Activated CD4-positive, alpha-beta T cell treated with anti-CD3 and anti-CD28 coated beads for 36 hours (primary cell): Measurements from ENCODE around the gene FRMD7. TPM values are rescaled to one million over a fixed set of nuclear protein-coding genes. Genes with fewer than 3 reads are reported as not detected.

Source experiments
- ATAC-seq: fragments of 200-7000 bp; cut with Tn5 transposase; one replicate; pipeline ENCODE4 v1.10.0; 2021; ENCODE audit warnings: mild to moderate bottlenecking, moderate library complexity
- CTCF ChIA-PET: fragments of 350-600 bp; sonication (Branson Sonifier 250); formaldehyde crosslinking; loops from one replicate; lab custom pipeline; 2021; ENCODE audit warnings: antibody characterized with exemption; lab: Charles Lee
- POLR2A ChIA-PET: fragments of 350-600 bp; sonication (Branson Sonifier 250); formaldehyde crosslinking; loops from one replicate; lab custom pipeline; 2021; ENCODE audit warnings: antibody characterized with exemption, inconsistent platforms; lab: Charles Lee
- DNase-seq: peaks from one replicate; pipeline ENCODE4 v3.0.0-alpha.2; 2020
- H3K27ac Mint-ChIP-seq: one replicate; pipeline ENCODE4 v1.8.0; 2021; ENCODE audit warnings: mixed read lengths
- H3K27me3 Mint-ChIP-seq: one replicate; pipeline ENCODE4 v1.8.0; 2021; ENCODE audit warnings: mixed read lengths
- H3K36me3 Mint-ChIP-seq: one replicate; pipeline ENCODE4 v1.8.0; 2021; ENCODE audit warnings: low read depth, mixed read lengths
- H3K4me1 Mint-ChIP-seq: one replicate; pipeline ENCODE4 v1.8.0; 2021; ENCODE audit warnings: mixed read lengths
- H3K4me3 Mint-ChIP-seq: one replicate; pipeline ENCODE4 v1.8.0; 2021; ENCODE audit warnings: mild to moderate bottlenecking, moderate library complexity, mixed read lengths
- H3K9me3 Mint-ChIP-seq: one replicate; pipeline ENCODE4 v1.8.0; 2021; ENCODE audit warnings: low read depth, mixed read lengths
- intact Hi-C, 2 experiments: fragments of 100-400 bp; cut with DNase I in 1 of 2; cut with micrococcal nuclease in 1 of 2; formaldehyde crosslinking; loops; one replicate each; pipeline versions ENCODE4 v1.14.2 to v1.15.1; 2022 to 2024; cut with DNase I, micrococcal nuclease
- total RNA-seq, 2 experiments: library from RNA; stranded (reverse); gene quantifications; one replicate each; pipeline ENCODE4 v1.2.3, GENCODE V29; 2021

FRMD7 gene
- total RNA-seq, 2 experiments from 2014 or later, result not detected

DNA sequence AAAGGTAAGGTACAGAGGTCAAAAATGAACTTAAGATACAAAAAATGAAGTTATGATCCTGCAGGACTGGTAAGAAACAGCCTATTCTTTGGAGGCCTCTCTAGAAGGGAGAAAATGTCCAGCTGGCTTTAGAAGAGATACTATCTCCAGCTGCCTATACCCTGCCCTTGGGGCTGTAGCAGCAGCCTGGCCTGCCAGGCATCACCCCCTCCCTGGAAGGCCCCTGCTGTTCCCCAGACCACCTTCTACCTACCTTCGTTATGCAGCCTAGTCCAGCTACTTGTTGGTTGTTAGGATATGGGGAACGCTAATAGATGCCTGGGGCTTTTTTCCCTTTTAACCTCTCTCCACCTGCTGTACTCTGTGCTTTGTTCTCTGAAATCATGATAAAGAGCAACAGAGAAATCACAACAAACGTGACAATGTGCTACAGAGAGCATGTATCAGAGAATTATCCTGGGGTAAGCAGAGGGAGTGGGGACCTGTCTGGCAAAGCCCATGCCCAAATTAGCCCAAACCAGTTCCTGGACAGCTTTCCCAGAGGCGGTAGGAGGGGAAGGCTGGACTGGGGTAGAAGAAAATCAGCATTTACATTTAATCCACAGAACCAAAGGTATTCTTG lies 34.5 kb downstream of the FRMD7 start:
- CTCF ChIA-PET, result interaction anchor here (0.7 to 2.3 kb wide), 7 partner anchors 12 to 518 kb away, joined by 3 to 17 read pairs (median 5); partner anchors contain the start of gene RAP2C
- DNase-seq (no peak), ATAC-seq (no peak)
- H3K27me3 Mint-ChIP-seq, result peaks cover 2% of the 10 kb centered on the region
- H3K36me3 Mint-ChIP-seq, result no peaks in the 10 kb centered on the region
- POLR2A ChIA-PET, result no interaction called here
- H3K4me3 Mint-ChIP-seq, result no peak overlapping the region
- intact Hi-C loops, result loop anchor here in 1 of 2 experiments (2.0 to 5.0 kb wide), 3 partner anchors 125 to 251 kb away; partner anchors contain the start of gene RAP2C
- H3K4me1 Mint-ChIP-seq, result peaks cover 10% of the 10 kb centered on the region
- no peak overlapping the region for H3K27ac Mint-ChIP-seq
- no peaks in the 10 kb centered on the region for H3K9me3 Mint-ChIP-seq

DNA sequence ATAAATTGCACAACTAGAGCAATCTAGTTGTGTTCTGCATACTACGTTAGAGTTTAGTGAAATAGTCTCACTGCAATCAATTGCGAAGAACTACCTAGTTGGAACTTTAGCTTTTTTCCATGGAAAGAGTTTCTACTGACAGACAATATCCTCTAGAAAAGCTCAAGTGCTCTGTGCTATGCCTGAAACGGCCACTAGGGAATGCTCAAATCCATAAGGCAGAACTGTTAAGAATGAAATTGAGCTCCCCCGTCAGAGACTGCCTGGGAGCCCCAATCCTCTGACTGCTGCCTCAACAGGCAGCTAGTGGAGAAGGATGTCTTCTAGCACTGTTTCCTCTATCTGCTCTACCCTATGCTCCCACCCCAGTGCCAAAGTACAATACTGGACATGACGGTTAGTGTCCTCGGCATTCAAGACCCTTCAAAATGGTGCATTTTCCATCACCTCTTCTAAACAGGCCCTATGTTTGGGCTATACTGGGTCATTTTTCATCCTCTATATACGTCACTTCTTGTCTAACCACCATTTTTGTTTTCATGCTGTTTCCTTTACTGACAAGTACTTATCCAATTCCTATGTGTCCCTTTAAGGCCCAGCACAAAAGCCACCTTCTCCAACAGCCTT lies 35.3 kb downstream of the FRMD7 start:
- ATAC-seq (peak; percentile 86), DNase-seq (peak; percentile 71)
- CTCF ChIA-PET, result interaction anchor here (0.6 to 2.3 kb wide), 25 partner anchors 9 to 539 kb away, joined by 3 to 17 read pairs (median 4); partner anchors contain the start of gene RAP2C
- Mint-ChIP-seq H3K4me1 (peaks cover 10% of the 10 kb centered on the region), H3K27ac (no peak overlapping the region), H3K36me3 (no peaks in the 10 kb centered on the region), H3K9me3 (no peaks in the 10 kb centered on the region), H3K4me3 (no peak overlapping the region), H3K27me3 (peaks cover 2% of the 10 kb centered on the region)
- POLR2A ChIA-PET, result no interaction called here
- intact Hi-C loops, result loop anchor here (1.0 to 5.0 kb wide), 5 partner anchors 126 to 522 kb away; partner anchors contain the start of gene RAP2C (in 2 of the 2)

DNA sequence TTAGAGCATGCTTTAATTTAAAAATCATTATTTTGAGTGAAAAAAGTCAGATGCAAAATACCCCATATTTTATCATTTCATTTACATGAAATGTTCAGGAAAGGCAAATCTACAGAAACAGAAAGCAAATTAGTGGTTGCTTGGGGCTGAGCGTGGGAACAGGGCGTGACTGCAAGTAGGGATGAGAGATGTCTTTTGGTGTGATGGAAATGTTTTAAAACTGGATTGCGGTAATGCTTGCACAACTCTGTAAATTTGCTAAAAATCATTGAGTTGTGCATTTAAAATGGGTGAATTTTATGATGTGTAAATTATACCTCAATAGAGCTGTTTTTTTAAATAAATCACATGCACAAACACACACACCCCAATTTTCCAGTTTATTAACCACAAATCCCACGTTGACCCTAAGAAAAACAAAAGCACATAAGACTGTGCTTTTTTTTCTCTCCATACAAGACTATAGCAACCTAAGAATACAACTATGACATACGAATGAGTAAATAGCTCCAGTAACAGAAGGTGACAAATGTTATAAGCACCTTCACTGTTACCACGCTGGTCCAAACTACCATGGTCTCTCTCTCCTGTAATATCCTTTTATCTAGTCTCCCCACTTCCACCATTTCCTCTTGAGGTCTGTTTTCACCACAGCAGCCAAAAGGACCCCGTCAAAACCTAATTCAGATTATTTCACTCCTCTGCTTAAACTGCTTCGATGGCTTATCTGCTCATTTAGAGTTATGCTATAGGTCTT lies 37.2 kb downstream of the FRMD7 start:
- Mint-ChIP-seq H3K9me3 (no peaks in the 10 kb centered on the region), H3K27me3 (peaks cover 2% of the 10 kb centered on the region), H3K4me3 (no peak overlapping the region), H3K27ac (no peak overlapping the region), H3K36me3 (no peaks in the 10 kb centered on the region), H3K4me1 (peaks cover 17% of the 10 kb centered on the region)
- POLR2A ChIA-PET, result no interaction called here
- DNase-seq (peak; percentile 6), ATAC-seq (no peak)
- intact Hi-C loops, result loop anchor here in 1 of 2 experiments (5.0 kb wide), 2 partner anchors 177 to 248 kb away; no protein-coding TSS in a partner anchor
- CTCF ChIA-PET, result interaction anchor here (0.6 to 1.0 kb wide), 2 partner anchors 135 to 139 kb away, joined by 3 read pairs; no protein-coding TSS in a partner anchor

DNA sequence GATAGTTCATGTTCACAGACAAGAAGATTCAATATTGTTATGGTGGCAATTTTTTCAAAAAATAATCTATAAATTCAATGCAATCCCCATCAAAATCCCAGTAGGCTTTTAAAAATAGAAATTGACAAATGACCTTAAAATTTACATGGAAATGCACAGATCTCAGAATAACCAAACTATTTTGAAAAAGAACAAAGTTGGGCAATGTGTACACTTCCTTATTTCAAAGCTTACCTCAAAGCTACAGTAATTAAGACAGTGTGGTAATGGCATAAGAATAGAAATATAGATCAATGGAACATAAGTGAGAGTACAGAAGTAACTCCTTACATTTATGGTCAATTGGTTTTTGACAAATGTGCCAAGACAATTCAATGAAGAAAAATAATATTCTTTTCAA lies 39.0 kb downstream of the FRMD7 start:
- H3K4me1 Mint-ChIP-seq, result peaks cover 17% of the 10 kb centered on the region
- ChIA-PET POLR2A (no interaction called here), CTCF (no interaction called here)
- H3K4me3 Mint-ChIP-seq, result no peak overlapping the region
- no peak for DNase-seq
- no peaks in the 10 kb centered on the region for H3K36me3 Mint-ChIP-seq
- H3K9me3 Mint-ChIP-seq, result no peaks in the 10 kb centered on the region
- ATAC-seq, result no peak
- intact Hi-C loops, result no loop called here
- no peak overlapping the region for H3K27ac Mint-ChIP-seq
- H3K27me3 Mint-ChIP-seq, result peaks cover 2% of the 10 kb centered on the region

DNA sequence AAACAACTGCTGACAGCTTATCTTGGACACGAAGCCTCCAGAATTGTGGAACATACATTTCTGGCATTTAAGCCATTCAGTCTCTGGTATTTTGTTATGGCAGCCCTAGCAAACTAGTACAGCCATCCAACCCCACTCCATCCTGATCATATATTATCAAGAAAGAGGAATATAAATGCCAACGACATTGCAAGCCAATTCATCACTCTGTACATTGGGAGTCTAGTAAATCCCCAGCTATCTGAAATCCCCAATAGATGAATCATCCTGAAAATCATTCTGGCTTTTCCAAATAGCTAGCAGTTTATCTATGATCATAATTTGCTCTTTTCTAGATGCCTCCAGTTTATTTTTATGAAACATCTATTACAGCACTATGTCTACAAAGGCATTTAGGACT lies 41.1 kb downstream of the FRMD7 start:
- ATAC-seq, result no peak
- Mint-ChIP-seq H3K9me3 (no peaks in the 10 kb centered on the region), H3K4me1 (peaks cover 13% of the 10 kb centered on the region), H3K36me3 (no peaks in the 10 kb centered on the region), H3K27me3 (peaks cover 2% of the 10 kb centered on the region), H3K4me3 (no peak overlapping the region), H3K27ac (no peak overlapping the region)
- ChIA-PET CTCF (interaction anchor here (0.6 kb wide), 1 partner anchor 630 kb away, joined by 4 read pairs; no protein-coding TSS in a partner anchor), POLR2A (no interaction called here)
- intact Hi-C loops, result no loop called here
- no peak for DNase-seq

DNA sequence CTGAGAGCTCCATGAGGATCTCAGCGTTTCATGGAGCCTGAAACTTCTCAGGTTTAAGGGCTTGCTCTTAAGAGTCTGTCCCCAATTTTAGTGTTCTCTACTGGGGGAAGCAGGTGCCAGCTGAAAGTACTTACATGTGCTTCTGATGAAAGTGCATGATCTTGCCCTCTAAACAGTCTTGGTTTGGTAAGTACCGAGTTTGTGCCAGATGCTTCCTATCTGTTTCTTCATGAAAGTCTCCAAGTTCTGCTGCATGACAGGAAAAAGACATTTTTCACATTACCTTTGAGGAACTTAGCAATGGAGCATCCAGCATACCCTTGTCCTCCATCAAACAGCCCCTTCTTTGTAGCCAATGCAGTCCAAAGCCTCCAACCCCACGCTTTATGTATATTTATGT lies 42.0 kb downstream of the FRMD7 start:
- Mint-ChIP-seq H3K4me1 (peaks cover 12% of the 10 kb centered on the region), H3K9me3 (no peaks in the 10 kb centered on the region), H3K4me3 (no peak overlapping the region), H3K27ac (no peak overlapping the region), H3K27me3 (no peaks in the 10 kb centered on the region), H3K36me3 (no peaks in the 10 kb centered on the region)
- DNase-seq (no peak), ATAC-seq (no peak)
- ChIA-PET POLR2A (no interaction called here), CTCF (interaction anchor here (1.6 kb wide), 1 partner anchor 10 kb away, joined by 5 read pairs; no protein-coding TSS in a partner anchor)
- intact Hi-C loops, result no loop called here

DNA sequence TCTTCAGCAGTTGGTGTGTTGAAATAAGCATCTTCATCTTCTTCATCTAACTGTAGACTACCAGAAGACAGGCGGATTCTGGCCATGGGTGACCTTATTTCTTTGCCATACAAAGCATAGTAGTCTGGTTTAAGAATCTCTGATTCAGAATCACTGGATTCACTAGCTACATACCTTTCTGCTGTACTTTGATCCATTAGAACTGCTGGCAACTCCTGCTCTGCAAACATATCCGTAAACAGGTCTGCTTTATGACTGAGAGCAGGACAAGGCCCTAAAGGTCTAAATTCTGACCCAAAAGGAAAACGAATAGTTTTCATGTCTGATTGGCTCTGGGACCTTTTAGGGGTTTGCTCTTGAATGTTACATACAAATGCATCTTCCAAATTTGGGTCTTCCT lies 49.9 kb downstream of the FRMD7 start:
- ChIA-PET CTCF (no interaction called here), POLR2A (no interaction called here)
- DNase-seq, result no peak
- Mint-ChIP-seq H3K9me3 (no peaks in the 10 kb centered on the region), H3K27me3 (no peaks in the 10 kb centered on the region), H3K4me1 (no peaks in the 10 kb centered on the region), H3K27ac (no peak overlapping the region), H3K4me3 (no peak overlapping the region), H3K36me3 (peaks cover 3% of the 10 kb centered on the region)
- intact Hi-C loops, result no loop called here
- ATAC-seq, result no peak

DNA sequence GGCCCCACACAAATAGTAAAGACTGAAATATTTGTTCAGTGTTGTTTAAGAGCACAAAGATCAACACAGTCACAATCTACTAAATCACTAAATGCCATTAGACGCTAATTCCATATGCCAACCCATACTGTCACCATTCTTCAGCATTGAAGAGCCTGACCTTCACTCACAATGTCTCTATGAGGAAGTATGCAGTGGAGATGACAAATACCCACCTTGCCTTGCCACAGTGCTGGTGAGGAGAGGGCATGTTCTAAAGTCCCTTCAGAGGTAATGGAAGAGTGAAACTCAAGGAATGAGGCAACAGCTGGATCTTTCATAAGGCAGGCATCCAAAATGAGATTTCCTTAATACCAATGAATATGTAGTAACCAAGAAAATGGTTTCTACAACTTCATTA lies 50.4 kb downstream of the FRMD7 start:
- DNase-seq, result no peak
- no peak for ATAC-seq
- no peak overlapping the region for H3K4me3 Mint-ChIP-seq
- H3K27me3 Mint-ChIP-seq, result no peaks in the 10 kb centered on the region
- intact Hi-C loops, result no loop called here
- no peak overlapping the region for H3K27ac Mint-ChIP-seq
- POLR2A ChIA-PET, result no interaction called here
- CTCF ChIA-PET, result no interaction called here
- H3K4me1 Mint-ChIP-seq, result no peaks in the 10 kb centered on the region
- peaks cover 4% of the 10 kb centered on the region for H3K36me3 Mint-ChIP-seq
- H3K9me3 Mint-ChIP-seq, result no peaks in the 10 kb centered on the region

DNA sequence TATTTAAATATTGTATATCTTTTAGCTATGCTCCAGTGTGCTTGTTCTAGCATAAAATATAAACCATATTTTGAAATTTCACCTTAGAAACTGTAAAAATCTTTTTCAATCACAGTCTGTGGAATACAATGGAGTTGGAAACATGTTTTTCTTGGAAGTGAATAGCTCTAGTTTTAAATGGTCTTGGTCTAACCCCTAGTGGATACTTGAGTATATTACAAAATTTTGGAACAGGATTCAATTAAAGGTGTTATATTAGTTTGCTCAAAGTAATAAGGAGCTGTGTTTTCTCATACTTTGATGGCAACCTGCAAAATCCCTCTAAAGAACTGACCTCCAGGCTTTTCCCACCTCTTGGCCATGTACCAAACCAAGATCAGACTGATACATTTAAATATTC lies 56.6 kb downstream of the FRMD7 start:
- no peak overlapping the region for H3K27ac Mint-ChIP-seq
- no peaks in the 10 kb centered on the region for H3K9me3 Mint-ChIP-seq
- H3K4me3 Mint-ChIP-seq, result no peak overlapping the region
- ATAC-seq (no peak), DNase-seq (no peak)
- intact Hi-C loops, result loop anchor here in 1 of 2 experiments (5.0 kb wide), 1 partner anchor 229 kb away; no protein-coding TSS in a partner anchor
- peaks cover 7% of the 10 kb centered on the region for H3K36me3 Mint-ChIP-seq
- ChIA-PET CTCF (interaction anchor here (0.6 to 2.1 kb wide), 8 partner anchors 16 to 229 kb away, joined by 3 to 7 read pairs (median 4); no protein-coding TSS in a partner anchor), POLR2A (no interaction called here)
- H3K4me1 Mint-ChIP-seq, result no peaks in the 10 kb centered on the region
- H3K27me3 Mint-ChIP-seq, result no peaks in the 10 kb centered on the region

DNA sequence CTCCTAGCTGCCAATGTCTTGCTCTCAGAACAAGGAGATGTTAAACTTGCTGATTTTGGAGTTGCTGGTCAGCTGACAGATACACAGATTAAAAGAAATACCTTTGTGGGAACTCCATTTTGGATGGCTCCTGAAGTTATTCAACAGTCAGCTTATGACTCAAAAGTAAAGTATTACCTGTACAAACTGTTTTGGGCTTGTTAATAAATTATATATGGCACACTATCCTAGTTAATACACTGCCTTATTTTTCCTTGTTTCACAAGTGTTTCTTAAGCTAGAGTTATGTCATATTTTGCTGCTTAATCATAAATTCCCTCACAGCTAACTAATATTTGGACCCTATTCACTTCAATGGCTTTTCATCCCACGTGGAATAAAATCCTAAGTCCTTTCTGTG lies 59.4 kb downstream of the FRMD7 start:
- peaks cover 7% of the 10 kb centered on the region for H3K36me3 Mint-ChIP-seq
- POLR2A ChIA-PET, result no interaction called here
- CTCF ChIA-PET, result no interaction called here

DNA sequence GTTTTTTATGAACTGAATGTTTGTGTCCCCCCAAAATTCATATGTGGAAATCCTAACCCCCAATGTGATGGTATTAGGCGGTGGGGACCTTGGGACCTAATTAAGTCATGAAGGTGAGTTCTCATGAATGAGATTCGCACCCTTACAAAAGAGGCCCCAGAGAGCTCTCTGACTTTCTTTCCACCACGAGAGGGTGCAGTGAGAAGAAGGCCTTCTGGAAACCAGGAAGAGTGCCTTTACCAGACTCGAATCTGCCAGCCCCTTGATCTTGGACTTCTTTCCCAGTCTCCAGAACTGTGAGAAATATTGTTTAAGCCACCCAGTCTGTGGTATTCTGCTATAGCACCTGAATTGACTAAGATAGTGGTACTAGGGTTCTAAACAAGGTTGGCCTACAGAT lies 64.0 kb downstream of the FRMD7 start:
- intact Hi-C loops, result no loop called here
- Mint-ChIP-seq H3K4me3 (no peak overlapping the region), H3K36me3 (peaks cover 5% of the 10 kb centered on the region), H3K27me3 (no peaks in the 10 kb centered on the region), H3K4me1 (peaks cover 7% of the 10 kb centered on the region), H3K27ac (no peak overlapping the region), H3K9me3 (no peaks in the 10 kb centered on the region)
- ATAC-seq, result no peak
- ChIA-PET POLR2A (no interaction called here), CTCF (no interaction called here)
- no peak for DNase-seq

More for the DNA sequence above, 59.4 kb downstream of the FRMD7 start:
- ATAC-seq (no peak), DNase-seq (no peak)
- intact Hi-C loops, result no loop called here
- H3K9me3 Mint-ChIP-seq, result no peaks in the 10 kb centered on the region
- H3K4me3 Mint-ChIP-seq, result no peak overlapping the region
- H3K27ac Mint-ChIP-seq, result no peak overlapping the region
- H3K27me3 Mint-ChIP-seq, result no peaks in the 10 kb centered on the region
- H3K4me1 Mint-ChIP-seq, result no peaks in the 10 kb centered on the region
